Fibroblast of mammary gland (primary cell): ENCODE measurements around the gene TVP23B.
A peak's percentile ranks its signal among the peaks of the same experiment; 100 is the strongest.
"Not testable (repeated sequence)": the region's sequence is repeated elsewhere in the genome, so short reads cannot be mapped to it uniquely, and the experiment has no call there.

Source experiments
- DNase-seq: peaks from one replicate; pipeline ENCODE4 v3.0.0-alpha.2; 2010; ENCODE audit warnings: low read depth
- H3K4me3 ChIP-seq: 2 replicates; pipeline ENCODE4 v1.5.1; 2011; ENCODE audit warnings: low read depth, mild to moderate bottlenecking, low read length, moderate library complexity; ENCODE audit not compliant: control insufficient read depth
- TF ChIP-seq, protein P1 (sequence below): conservative IDR thresholded peaks from 2 replicates; pipeline ENCODE4 v1.5.1; 2011; ENCODE audit warnings: low read depth, low read length, inconsistent platforms; ENCODE audit not compliant: control insufficient read depth, insufficient read depth

The TVP23B gene

DNA sequence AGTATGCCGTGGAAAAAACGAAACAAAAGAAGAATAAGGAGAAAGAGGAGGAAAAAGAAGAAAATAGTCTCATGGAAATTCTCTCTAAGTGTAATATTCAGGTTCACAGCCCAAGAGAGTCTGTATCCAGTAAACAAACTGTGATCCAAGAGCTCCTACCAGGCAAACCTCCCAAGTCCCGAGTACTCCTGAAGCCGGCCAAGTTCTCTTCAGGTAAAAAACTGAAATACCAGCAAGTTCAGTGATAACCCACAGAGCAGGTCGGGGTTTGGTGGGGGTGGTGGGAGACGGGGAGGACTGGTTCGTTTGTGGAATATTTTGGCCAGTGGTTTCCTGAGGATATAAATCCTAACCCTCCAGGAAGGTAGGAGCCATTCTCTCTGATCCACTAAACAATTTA lies 8.5 kb upstream of the TVP23B start:
- DNase-seq, result no peak
- TF ChIP-seq, protein P1, sequence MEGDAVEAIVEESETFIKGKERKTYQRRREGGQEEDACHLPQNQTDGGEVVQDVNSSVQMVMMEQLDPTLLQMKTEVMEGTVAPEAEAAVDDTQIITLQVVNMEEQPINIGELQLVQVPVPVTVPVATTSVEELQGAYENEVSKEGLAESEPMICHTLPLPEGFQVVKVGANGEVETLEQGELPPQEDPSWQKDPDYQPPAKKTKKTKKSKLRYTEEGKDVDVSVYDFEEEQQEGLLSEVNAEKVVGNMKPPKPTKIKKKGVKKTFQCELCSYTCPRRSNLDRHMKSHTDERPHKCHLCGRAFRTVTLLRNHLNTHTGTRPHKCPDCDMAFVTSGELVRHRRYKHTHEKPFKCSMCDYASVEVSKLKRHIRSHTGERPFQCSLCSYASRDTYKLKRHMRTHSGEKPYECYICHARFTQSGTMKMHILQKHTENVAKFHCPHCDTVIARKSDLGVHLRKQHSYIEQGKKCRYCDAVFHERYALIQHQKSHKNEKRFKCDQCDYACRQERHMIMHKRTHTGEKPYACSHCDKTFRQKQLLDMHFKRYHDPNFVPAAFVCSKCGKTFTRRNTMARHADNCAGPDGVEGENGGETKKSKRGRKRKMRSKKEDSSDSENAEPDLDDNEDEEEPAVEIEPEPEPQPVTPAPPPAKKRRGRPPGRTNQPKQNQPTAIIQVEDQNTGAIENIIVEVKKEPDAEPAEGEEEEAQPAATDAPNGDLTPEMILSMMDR, result no peak
- H3K4me3 ChIP-seq, result no peak overlapping the region

DNA sequence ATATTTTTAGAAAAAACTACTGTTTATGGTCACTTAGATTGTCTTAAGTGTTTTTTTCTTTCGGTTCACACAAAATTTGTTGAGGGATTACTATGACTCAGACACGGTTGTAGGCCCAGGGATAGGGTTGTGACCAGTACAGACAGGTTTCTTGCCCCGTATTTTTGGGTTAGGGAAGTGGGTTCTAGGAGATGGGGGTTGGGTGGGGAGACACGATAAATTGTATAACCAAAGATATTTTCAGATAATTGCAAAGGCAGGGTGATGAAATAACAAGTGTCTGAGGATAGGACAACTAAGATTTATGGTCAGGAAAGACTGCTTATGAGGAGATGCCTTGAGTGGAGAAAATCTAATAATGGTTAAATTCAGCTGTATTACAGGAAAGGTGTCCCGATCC lies 822 bp downstream of the TVP23B start:
- DNase-seq, result not testable (repeated sequence)
- H3K4me3 ChIP-seq, result peak overlapping the region; percentile 52

DNA sequence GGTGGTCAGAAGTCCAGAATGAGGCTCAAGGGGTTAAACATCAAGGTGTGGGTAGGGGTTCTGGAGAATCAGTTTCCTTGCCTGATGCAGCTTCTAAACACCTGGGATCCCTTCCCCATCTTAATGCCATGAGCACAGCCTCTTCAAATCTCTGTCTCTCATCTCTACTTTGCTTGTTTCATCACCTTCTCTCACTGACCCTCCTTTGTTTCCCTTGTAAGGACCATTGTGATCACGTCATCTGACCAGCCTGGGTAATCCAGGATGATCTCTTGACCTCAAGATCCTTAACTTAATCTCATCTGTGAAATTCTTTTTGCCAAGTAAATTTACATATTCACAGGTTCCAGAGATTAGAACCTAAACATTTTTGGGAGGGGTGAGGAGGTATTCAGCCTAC lies 5.0 kb downstream of the TVP23B start:
- not testable (repeated sequence) for H3K4me3 ChIP-seq, DNase-seq

DNA sequence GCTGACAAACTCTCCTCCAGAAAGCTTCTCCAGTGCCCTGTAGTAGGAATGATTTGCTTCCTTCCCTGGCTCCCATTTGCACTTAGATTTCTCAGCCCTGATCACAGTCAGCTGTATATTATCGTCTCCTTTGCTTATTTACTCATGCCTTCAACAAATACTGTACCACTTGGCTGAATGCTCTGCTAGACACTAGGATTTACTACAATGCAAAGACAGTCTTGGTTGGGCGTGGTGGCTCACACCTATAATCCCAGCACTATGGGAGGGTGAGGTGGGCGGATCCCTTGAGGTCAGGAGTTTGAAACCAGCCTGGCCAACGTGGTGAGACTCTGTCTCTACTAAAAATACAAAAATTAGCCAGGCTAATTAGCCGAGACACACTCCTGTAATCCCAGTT lies 5.9 kb downstream of the TVP23B start:
- not testable (repeated sequence) for DNase-seq, H3K4me3 ChIP-seq

DNA sequence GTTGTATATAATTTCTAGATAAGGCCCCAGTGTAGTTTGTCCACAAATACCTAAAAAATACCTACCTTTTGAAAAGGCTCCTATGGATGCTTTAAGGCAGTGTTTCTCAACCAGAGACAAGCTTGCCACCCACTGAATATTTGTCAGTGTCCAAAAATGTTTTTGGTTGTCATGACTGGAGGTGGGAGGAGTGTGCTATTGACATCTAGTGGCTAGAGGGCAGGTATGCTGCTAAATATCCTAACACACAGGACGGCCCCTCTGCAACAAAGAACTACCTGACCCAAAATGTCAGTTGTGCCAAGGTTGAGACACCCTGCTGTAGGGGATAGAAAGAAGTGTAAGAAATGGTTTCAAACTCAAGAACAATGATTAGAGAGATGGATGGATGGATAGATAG lies 10.4 kb downstream of the TVP23B start:
- TF ChIP-seq, protein P1, result peak; percentile 14
- not testable (repeated sequence) for H3K4me3 ChIP-seq, DNase-seq

DNA sequence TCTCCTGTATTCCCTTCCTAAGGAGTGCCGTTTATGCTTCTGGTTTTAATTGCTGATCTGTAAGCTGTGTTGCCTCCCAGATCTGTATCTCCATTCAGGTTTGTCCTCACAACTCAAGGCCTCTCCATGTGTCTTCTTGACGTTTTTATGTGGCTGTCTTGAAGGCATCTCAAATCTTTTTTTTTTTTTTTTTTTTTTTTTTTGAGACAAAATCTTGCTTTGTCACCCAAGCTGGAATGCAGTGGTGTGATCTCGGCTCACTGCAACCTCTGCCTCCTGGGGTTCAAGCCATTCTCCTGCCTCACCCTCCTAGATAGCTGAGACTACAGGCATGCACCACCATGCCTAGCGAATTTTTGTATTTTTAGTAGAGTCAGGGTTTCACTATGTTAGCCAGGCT lies 13.9 kb downstream of the TVP23B start:
- not testable (repeated sequence) for DNase-seq, H3K4me3 ChIP-seq

DNA sequence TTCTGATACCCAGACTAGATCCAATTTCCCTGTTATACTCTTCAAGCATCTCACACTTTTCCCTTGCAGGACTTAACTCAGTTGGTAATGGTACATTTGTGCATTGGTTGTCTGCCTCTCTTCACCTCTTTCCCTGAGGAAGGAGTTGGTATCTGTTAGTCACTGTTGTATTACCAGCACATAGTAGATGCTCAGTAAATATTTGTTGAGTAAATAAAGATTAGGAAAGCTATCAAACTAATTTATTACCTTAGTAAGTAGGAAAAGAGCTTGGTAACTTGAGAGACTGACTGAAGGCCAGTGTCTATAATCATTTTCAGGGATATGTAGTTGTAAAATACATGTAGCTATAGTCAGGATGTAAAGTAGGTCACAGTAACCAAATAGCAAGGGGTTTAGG lies 15.9 kb downstream of the TVP23B start:
- H3K4me3 ChIP-seq, DNase-seq: not testable (repeated sequence)

DNA sequence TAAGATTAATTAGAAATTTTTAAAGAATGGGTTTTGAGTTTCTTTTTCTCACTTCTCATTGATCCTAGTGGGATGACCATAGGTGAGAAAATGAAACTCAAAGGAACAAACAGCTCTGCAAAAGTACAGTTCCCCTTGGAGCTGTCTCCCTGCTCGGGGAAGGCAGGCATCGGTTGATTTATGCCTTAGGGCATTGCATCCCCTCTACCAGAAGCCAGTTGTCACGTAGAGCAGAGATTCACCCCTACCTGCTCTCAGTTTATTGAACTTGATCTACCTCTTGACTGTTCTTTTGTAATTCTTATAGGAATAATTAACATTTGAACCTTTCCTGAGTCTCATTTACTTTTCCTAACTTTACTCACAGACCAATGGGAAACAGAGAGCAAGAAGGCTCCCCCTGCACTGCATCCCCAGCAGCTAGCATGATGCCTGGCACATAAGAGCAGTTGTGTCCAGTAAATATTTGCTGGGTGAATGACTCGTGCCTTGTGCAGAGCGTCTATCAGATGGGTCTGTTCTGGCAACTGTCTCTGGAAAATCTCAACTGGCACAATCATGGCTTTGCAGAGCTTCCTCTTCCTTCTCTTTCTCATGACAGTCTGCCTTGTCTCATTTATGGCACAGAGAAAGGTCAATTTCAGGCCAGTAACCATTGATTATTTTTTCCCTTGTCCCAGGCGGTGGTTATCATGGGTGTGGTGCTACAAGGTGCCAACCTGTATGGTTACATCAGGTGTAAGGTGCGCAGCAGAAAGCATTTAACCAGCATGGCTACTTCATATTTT lies 22.7 kb downstream of the TVP23B start:
- not testable (repeated sequence) for DNase-seq, H3K4me3 ChIP-seq

DNA sequence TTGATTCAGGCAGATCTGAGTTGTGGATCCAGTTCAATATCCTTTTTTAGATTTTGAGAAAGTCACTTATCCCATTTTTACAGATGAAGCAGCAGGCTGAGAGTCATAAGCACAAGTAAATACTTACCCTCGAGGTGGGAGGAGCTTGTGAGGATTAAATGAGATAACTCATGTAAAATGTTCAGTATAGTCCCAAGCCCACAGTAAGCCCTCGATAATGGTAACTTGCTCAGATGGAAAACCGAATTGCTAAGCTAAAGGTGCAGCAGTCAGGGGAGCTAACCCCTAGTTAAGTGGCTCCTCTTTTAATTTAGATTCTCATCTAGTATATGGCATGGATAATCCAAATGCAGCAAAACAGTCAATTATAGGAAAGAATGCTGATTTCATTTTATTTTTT lies 34.9 kb downstream of the TVP23B start:
- not testable (repeated sequence) for H3K4me3 ChIP-seq, DNase-seq

DNA sequence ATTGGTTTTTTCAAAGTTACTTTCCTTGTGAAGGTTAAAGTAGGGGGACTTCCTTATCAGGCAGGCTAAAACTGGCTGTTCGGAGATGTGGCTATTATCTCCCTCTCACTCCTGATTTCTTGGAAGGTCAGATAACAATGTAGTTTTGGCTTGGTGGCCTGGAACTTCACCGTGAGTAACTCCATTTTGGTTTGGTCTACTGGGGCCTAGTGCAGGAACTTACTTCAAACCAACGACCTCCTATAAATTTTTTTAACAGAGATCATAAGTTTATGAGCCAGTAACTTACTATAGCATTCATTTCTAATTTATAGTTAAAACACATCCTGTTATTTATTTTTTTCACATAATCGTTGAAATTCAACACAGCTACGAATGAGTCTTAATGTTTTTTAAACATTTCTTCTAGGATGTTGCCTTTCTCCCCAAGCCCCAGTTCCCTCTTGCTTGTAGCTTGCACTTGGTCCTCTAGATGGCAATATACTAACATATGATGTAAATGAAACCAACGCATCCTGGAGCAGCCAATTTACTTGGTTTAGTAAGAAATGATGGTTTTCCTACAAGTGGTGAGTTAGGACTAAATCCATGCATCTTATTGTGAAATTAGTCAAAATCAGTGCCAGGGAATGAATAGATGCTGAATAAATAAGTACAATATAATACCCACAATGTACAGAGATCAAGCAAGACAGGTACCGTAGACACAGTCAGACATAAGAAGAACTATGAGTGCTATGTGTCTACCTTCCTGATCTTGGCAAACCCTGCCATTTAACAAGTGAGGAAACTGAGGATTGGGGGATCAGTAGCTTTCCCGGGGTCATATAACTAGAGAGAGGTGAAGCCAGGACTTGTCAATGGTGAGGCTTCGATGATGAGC lies 35.7 kb downstream of the TVP23B start:
- not testable (repeated sequence) for H3K4me3 ChIP-seq
- DNase-seq, result peak; percentile 82
- TF ChIP-seq, protein P1, result peak; percentile 45

DNA sequence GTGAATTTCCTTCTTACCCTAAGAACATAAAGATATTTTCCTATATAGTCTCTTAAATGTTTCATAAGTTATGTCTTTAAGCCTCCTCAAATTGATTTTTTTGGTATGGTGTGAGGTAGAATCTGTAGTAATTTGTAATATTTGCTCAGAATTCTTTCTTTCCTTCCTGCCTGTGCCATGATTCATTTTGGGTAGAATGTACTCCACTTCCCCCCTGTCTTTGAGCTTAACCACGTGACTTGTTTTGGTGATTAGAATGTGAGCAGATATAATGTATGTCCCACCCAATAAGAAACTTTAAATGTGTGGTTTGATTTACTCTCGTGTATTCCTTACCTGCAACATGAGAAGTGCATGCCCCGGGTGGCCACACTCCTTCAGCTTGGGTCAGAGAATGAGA lies 40.4 kb downstream of the TVP23B start:
- DNase-seq, H3K4me3 ChIP-seq: not testable (repeated sequence)

DNA sequence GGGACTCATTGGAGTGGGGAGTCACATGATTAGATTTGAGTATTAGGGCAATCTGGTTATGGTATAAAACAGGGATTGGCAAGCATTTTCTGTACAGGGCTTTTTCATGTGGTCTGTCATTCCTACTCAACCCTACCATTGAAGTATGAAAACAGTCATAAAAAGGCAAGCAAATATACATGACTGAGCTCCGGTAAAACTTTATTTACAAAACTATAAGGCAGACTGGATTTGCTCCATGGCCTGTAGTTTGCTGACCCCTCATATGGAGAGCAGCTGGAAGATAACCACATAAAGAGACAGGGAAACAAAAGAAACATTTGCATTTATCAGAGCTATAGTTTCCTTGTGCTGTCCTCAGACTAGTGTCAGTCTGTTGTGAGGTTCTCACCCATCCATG lies 46.6 kb downstream of the TVP23B start:
- DNase-seq, H3K4me3 ChIP-seq: not testable (repeated sequence)
